Measurements from ENCODE around the gene RABGAP1L.

The RABGAP1L gene

DNA sequence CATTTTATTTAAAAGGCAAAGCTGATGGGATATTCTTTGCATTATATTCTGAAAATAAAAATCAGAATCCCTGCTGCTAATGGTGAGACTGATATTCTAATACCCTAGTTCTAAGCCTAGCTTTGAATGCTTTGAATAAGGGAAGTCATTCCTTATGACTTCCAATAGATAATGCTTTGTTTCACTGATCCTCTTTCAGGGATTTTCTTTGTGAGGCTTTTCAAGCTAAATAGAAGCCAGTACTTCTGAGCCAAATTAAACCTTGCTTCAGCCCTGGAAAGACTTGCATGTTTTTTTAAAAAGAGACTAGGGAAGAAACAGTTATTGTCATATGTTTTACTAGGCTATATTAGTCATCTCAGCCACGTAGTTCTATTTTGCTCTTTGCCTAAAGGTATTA is 771.9 kb downstream of the RABGAP1L start:
- TF ChIP-seq, protein P1, sequence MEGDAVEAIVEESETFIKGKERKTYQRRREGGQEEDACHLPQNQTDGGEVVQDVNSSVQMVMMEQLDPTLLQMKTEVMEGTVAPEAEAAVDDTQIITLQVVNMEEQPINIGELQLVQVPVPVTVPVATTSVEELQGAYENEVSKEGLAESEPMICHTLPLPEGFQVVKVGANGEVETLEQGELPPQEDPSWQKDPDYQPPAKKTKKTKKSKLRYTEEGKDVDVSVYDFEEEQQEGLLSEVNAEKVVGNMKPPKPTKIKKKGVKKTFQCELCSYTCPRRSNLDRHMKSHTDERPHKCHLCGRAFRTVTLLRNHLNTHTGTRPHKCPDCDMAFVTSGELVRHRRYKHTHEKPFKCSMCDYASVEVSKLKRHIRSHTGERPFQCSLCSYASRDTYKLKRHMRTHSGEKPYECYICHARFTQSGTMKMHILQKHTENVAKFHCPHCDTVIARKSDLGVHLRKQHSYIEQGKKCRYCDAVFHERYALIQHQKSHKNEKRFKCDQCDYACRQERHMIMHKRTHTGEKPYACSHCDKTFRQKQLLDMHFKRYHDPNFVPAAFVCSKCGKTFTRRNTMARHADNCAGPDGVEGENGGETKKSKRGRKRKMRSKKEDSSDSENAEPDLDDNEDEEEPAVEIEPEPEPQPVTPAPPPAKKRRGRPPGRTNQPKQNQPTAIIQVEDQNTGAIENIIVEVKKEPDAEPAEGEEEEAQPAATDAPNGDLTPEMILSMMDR (IDR thresholded peaks at IDR 0.05; ENCODE audit: low read depth, low read length): no peak
- H3K4me3 ChIP-seq (ENCODE audit: low read depth, low read length): no peak overlapping the region

DNA sequence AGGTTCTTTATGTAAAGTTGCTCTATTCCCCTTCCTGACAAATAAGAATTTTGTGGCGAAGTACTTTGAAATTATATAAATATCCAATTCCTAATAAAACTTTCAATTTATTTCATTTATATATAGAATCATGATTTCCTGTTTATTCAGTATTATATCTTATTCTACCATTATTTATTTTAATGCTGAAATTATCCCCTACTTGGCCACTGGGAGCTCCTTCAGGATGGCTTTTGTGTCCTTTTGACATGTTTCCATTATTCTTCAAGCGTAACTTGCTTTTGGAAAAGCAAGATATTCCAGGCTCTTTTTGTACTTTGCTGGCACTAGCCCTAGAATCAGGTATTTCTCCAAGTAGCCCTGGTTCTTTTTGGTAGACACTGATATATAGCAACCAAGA is 773.3 kb downstream of the RABGAP1L start:
- TF ChIP-seq, protein P1 (IDR thresholded peaks at IDR 0.05; ENCODE audit: low read depth, low read length): no peak
- H3K4me3 ChIP-seq (ENCODE audit: low read depth, low read length): no peak overlapping the region

DNA sequence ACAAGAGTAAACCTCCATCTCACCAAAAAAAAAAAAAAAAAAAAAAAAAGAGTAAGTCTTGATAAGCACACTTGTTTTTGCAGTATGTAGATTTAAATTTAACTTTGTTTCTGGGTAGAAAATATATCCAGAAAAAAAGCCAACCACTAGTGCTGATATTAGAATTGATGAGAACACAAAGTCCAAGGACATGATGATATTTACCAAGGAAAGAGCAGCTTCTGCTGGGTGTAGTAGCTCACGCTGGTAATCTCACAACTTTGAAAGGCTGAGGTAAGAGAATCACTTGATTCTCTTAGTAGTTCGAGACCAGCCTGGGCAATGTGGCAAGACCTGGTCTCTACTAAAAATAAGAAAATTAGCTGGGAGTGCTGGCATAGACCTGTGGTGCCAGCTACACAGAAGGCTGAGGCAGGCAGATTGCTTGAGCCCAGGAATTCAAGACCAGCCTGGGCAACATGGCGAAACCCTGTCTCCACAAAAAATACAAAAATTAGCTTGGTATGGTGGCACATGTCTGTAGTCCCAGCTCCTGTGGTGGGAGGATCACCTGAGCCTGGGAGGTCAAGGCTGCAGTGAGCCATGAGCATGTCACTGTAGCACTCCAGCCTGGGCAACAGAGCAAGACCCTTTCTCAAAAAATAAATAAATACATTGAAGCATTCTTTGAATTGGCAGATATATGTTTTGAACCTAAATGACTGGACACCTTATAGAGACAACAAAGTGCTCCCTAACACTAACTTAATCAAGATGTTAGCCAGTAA is 776.8 kb downstream of the RABGAP1L start:
- H3K4me3 ChIP-seq (ENCODE audit: low read depth, low read length): no peak overlapping the region
- TF ChIP-seq, protein P1 (IDR thresholded peaks at IDR 0.05; ENCODE audit: low read depth, low read length): no peak

DNA sequence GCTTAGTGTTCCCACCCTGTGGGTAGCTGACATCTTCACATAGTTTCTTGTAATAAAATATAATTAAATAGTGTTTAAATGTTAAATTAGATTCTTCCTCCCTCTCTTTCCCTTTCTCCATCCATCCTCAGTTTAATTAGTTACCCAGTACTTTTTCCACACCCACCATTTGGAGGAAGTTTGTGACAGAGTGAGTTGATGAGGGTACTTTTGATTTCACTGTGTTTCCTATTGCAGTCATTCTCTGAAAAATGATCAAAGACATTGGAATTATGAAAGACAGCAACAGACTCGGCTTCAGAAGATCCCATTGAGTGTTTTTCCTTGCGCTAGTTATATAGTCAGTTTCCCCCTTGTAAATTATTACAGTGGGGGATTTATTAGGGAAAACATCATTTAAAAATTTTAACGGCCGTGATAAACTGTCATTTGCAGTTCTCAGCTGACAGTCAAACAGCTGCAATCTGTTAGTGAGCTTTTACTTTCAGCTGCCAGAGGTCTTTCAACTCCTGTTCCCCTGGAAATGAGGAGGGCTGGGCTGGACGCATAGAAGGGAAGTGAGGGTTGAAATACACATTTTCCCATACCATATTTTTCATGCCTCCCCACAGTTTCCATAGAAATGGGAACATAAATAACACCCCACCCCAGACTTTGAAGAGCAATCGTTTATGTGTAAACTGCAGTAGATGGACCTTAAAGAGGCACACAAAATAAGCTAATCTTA is 779.1 kb downstream of the RABGAP1L start:
- H3K4me3 ChIP-seq (ENCODE audit: low read depth, low read length): no peak overlapping the region
- TF ChIP-seq, protein P1 (IDR thresholded peaks at IDR 0.05; ENCODE audit: low read depth, low read length): no peak

DNA sequence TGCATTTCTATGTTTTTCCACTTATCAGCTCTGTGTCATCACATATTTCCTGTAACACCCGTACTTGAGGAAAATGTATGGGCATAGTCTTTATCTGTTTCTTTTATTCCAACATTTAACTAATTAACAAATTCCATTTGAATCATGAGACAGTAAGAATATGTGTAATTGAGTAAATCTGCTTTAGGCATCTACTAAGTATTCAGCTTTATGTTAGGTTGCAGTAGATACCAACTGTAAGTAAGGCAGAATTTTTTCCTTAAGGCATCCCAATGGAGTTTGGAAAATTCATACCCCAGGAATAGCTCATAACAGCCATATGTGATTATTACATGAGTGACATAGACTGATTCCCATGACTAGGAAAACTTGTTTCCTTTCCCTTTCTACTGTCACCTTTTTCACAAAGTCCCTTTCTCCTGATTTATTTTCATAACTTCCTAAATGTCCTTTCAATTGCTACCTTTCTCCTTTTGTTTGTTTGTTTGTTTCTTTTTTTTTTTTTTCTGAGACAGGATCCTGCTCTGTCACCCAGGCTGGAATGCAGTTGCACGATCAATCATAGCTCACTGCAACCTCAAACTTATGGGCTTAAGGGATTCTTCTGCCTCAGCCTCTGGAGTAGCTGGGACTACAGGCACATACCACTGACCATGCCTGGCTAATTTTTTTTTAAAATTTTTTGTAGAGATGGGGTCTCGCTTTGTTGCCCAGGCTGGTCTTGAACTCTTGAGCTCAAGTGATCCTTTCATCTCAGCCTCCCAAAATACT is 780.6 kb downstream of the RABGAP1L start:
- H3K4me3 ChIP-seq (ENCODE audit: low read depth, low read length): no peak overlapping the region
- TF ChIP-seq, protein P1 (IDR thresholded peaks at IDR 0.05; ENCODE audit: low read depth, low read length): no peak

DNA sequence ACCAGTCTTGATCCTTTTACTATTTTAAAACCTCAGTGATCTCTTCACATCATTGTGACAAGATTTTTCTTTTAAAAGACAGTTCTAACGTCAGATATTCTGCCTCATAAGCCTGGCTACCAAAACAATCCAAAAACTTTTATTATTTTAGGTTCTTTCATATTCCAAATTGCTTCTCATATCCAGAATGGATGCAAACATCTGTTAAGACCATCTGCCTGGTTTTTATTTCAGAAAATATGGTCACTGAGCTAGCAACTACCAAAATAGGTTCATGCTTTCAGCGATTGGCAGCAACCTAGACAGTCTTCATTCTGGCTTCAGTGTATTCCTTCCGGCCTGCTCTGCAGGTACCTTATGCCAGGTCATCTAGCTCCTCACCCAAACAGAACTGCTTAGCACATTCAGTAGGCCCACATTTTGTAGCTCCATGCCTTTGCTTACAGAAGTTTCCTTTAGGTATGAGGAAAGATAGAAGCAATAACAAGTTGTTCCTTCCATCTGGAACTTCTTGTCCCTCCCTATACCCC is 781.4 kb downstream of the RABGAP1L start:
- H3K4me3 ChIP-seq (ENCODE audit: low read depth, low read length): no peak overlapping the region
- TF ChIP-seq, protein P1 (IDR thresholded peaks at IDR 0.05; ENCODE audit: low read depth, low read length): no peak

Measured in WI38 (cell line).